ENCODE measurements around the gene PLEKHB2. TPM values are rescaled to one million over a fixed set of nuclear protein-coding genes. Genes with fewer than 3 reads are reported as not detected.

Gene PLEKHB2
- total and polyA plus RNA-seq, 2 of the 8 experiments (the other 6 are each of a cell fraction or from before 2014, with no cell fraction given) = 42.4 to 54.8 TPM

- no peak overlapping the region for H2BK20ac ChIP-seq (ENCODE audit: low read length)
- peak overlapping the region in 1 of 4 experiments; percentile 63; a peak in 1 of 7 replicates for H3K9ac ChIP-seq (replicated peaks in 1 of 4; ENCODE audit: extremely low read depth in 1 of 4, low read depth in 3 of 4, low read length in 3 of 4)
- POLR2A ChIA-PET (ENCODE audit: partially characterized antibody) = interaction anchor here (0.7 to 7.3 kb wide), 4 partner anchors 11 to 93 kb away, joined by 3 to 60 read pairs (median 4); partner anchors contain the start of gene FAM168B
- whole genome bisulfite sequencing, 2 experiments (ENCODE audit: extremely low coverage in 1 of 2, insufficient coverage in 1 of 2, insufficient read length in 1 of 2, insufficient replicate concordance in 2 of 2, low coverage in 1 of 2, low lambda C conversion rate in 2 of 2, missing lambda C conversion rate in 1 of 2) = 15% methylated on average over 20 of the region's 20 CpGs; no CpG with 5 or more reads in 1 of the 2 experiments
- peaks cover 9% of the 10 kb centered on the region for H3K23me2 ChIP-seq (ENCODE audit: low read depth, low read length)
- peak overlapping the region; percentile 22 to 93 (median 70); a peak in 7 of 8 replicates for H3K4me3 ChIP-seq (ENCODE audit: extremely low read depth in 1 of 4, insufficient read depth in 2 of 4, low read depth in 3 of 4, low read length in 4 of 4)
- H3K9me3 ChIP-seq (ENCODE audit: insufficient read depth in 2 of 2, low read depth in 1 of 2, low read length in 1 of 2) = no peaks in the 10 kb centered on the region
- no peaks in the 10 kb centered on the region for H3K27me3 ChIP-seq (replicated peaks in 1 of 4; ENCODE audit: control insufficient read depth in 3 of 4, extremely low read depth in 1 of 4, insufficient read depth in 3 of 4, low read length in 3 of 4)
- peaks cover 0 to 3% (median 0%) of the 10 kb centered on the region in 4 experiments; a peak in 1 of 8 replicates for H3K36me3 ChIP-seq (ENCODE audit: control insufficient read depth in 2 of 4, insufficient read depth in 4 of 4, low read length in 3 of 4)
- peak overlapping the region; percentile 81; the same call in 1 of the 2 replicates for H2BK5ac ChIP-seq (ENCODE audit: low read depth, low read length)
- DNase-seq (ENCODE audit: low read depth in 1 of 2, low spot score in 2 of 2) = no peak
- H3K79me2 ChIP-seq (ENCODE audit: control insufficient read depth in 1 of 2, insufficient read depth in 2 of 2, low read length in 2 of 2) = peaks cover 17 to 40% of the 10 kb centered on the region in 2 experiments
- peak overlapping the region; percentile 90 for H2AFZ ChIP-seq (ENCODE audit: low read length)
- H2AK5ac ChIP-seq (ENCODE audit: low read depth, low read length) = no peak overlapping the region
- no peak overlapping the region for H3K23ac ChIP-seq (ENCODE audit: insufficient read length)
- FAIRE-seq = no peak
- no peak overlapping the region for H4K8ac ChIP-seq (ENCODE audit: extremely low read depth, insufficient read depth, low read length)
- TF ChIP-seq CHD2 (IDR thresholded peaks at IDR 0.05; ENCODE audit: low read length) = no peak
- TF ChIP-seq EP300 (IDR thresholded peaks at IDR 0.05; ENCODE audit: borderline replicate concordance in 1 of 2, low read depth in 2 of 2, low read length in 2 of 2) = peak in 1 of 2 experiments; percentile 64; a peak in 1 of 3 replicates
- TF ChIP-seq SP1 (IDR thresholded peaks at IDR 0.05; ENCODE audit: low read depth, low read length) = peak; percentile 15; the same call in 1 of the 2 replicates
- 0 out of 2 replicates have a peak, but pooled peaks have one; percentile 79 for TF ChIP-seq FOSL1 (IDR thresholded peaks at IDR 0.05; ENCODE audit: insufficient read depth, low read depth, low read length)
- H3K18ac ChIP-seq (ENCODE audit: extremely low read depth, low read length) = peak overlapping the region; percentile 60
- H2BK15ac ChIP-seq (ENCODE audit: low read length) = no peak overlapping the region
- H3K14ac ChIP-seq (ENCODE audit: insufficient read length) = no peak overlapping the region
- no peak overlapping the region for H3K56ac ChIP-seq (replicated peaks; ENCODE audit: insufficient read length, low read depth, low read length)
- H2BK12ac ChIP-seq (ENCODE audit: low read depth, low read length) = peak overlapping the region; percentile 96
- H3K4ac ChIP-seq (replicated peaks; ENCODE audit: insufficient read length, low read depth, low read length) = no peak overlapping the region
- H4K20me1 ChIP-seq (replicated peaks in 1 of 2; ENCODE audit: control insufficient read depth in 1 of 2, insufficient read depth in 2 of 2, low read length in 2 of 2) = peaks cover 13 to 17% of the 10 kb centered on the region in 2 experiments
- H3K79me1 ChIP-seq (ENCODE audit: low read depth, low read length) = peaks cover 12% of the 10 kb centered on the region
- CTCF ChIA-PET (ENCODE audit: partially characterized antibody) = interaction anchor here (0.7 to 1.6 kb wide), 4 partner anchors 10 to 577 kb away, joined by 3 to 6 read pairs (median 4); no protein-coding TSS in a partner anchor
- peaks cover 5 to 11% (median 8%) of the 10 kb centered on the region in 4 experiments; a peak in 5 of 7 replicates for H3K4me1 ChIP-seq (replicated peaks in 1 of 4; ENCODE audit: control insufficient read depth in 3 of 4, insufficient read depth in 4 of 4, low read length in 3 of 4)
- no peak overlapping the region for H3K27ac ChIP-seq (ENCODE audit: low read depth, low read length)
- peak overlapping the region; percentile 70 for H4K91ac ChIP-seq (replicated peaks; ENCODE audit: insufficient read length, low read length)
- H4K5ac ChIP-seq (ENCODE audit: insufficient read length, low read depth, low read length) = peak overlapping the region; percentile 70
- peak overlapping the region; percentile 75 to 98 for H3K4me2 ChIP-seq (ENCODE audit: insufficient read depth in 1 of 2, low read depth in 2 of 2, low read length in 2 of 2)
- H2BK120ac ChIP-seq (replicated peaks; ENCODE audit: low read depth, low read length) = no peak overlapping the region
Observed at GRCh38 chr2:131104487-131105155, 515 bp upstream of the PLEKHB2 start.
